Fibroblast of the conjunctiva (primary cell): ENCODE results near the gene CC2D1A.

Experiments
- DNase-seq: peaks from one replicate; pipeline ENCODE4 v3.0.0-alpha.2; 2010; ENCODE audit warnings: low read depth

The CC2D1A gene

DNA sequence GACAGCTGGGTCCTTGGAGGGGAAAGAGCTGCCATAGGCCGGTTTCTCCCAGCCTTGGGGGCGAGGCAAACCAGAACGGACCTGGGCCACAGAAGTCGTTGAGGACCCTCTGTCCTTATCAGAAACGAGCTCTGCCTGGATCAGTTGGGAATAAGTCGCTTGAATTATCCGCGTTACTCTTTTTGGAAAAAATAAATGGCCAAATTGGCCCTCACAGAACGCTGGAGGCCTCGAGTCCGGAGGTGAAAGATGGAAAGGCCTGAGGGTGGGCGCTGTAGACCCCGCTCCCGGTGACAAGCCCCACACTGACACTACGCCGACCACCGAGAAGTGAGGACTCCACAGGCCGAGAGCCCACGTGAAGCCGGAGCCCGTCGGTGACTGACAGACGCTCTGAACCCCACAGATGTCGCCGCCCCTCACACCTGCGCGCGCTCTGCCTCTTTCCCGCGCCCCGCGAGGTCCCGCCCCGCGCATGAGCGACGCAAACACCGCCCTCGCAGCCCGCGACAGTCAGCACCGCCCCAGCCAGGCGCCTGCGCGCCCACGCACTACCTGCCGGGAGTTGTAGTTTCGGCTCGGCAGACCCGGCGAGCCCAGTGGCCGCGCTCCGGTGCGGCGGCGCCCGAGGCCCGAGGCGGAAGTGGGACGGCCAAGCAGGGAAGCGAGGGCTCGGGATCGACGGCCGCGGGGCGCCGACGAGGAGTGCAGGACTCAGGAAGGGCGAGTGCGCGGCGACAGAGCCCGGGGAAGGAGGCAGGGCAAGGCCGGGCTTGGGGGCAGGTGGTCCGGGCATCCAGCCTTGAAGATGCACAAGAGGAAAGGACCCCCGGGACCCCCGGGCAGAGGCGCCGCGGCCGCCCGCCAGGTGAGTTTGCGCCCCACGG lies at the start of gene CC2D1A, which contains the start of gene BRME1:
Gene CC2D1A, plus strand, starts transcription at position 568 of the 887 bp plus-strand sequence. Its CDS starts 241 bp downstream, at position 809.
Gene BRME1, minus strand, starts transcription at position 484 of the 887 bp plus-strand sequence. CDS start 1,225 bp downstream, outside the sequence.
- peak; percentile 56 for DNase-seq

DNA sequence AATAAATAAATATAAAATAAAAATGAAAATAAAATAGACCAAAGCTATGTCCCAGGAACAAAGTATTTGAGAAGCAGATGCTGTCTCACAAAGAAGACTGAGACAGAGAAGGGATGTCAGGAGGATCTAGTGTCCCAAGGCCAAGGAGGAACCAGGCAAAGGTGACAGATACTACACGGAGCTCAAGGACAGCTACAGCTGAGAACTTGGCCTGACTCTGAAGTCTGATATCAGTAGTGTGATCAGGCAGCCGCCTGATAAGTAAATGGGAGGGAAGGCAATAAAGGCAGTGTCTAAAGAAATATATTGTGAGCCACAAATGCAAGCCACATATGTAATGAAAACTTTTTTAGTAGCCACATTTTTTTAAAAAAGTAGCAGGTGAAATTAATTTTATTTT lies 49.5 kb upstream of the CC2D1A start:
- no peak for DNase-seq

- DNase-seq = no peak
Measured at GRCh38 chr19:13859361-13859880, 46.6 kb upstream of the CC2D1A start.

DNA sequence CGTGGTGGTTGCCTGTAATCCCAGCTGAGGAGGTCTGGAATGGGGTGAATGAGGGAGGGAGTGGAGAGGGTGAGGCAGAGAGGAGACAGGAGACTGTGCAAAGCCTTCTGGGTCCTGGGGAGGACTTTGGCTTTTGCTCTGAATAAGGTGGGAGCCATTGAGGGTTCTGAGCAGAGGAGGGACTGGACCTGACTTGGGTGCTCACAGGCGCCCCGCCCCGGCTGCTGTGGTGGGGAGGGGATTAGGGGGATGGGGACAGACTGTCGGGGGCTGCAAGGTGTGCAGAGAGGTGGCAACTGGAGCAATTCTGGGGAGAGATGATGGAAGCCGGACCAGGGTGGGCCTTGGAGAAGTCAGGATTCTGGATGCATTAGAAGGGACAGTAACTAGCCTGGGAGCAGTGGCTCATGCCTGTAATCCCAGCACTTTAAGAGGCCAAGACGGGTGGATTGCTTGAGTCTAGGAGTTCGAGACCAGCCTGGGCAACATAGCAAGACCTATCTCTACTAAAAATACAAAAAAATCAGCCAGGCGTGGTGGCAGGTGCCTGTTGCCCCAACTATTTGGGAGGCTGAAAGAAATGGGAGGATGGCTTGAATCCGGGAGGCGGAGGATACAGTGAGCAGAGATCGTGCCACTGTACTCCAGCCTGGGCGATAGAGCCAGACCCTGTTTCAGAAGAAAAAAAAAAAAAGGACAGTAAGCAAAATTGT lies 45.2 kb upstream of the CC2D1A start:
- no peak for DNase-seq

DNA sequence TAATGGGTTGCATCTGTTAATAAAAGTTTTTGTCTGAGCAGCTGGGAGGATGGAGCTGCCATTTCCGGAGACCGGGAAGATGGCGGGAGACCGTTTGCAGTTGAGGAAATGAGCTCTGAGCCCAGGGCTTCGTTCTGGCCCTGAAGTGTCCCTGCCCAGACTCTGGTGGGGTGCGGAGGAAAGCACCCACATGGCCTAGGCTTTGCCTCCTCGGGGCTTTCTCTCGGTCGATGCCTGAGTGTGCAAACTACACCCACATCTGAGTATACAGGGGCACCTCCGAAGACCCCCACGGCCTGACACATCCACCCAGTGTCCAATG lies 44.6 kb upstream of the CC2D1A start:
- no peak for DNase-seq

GRCh38 chr19:13861714-13862531 lies 44.1 kb upstream of the CC2D1A start:
- peak; percentile 83 for DNase-seq

DNA sequence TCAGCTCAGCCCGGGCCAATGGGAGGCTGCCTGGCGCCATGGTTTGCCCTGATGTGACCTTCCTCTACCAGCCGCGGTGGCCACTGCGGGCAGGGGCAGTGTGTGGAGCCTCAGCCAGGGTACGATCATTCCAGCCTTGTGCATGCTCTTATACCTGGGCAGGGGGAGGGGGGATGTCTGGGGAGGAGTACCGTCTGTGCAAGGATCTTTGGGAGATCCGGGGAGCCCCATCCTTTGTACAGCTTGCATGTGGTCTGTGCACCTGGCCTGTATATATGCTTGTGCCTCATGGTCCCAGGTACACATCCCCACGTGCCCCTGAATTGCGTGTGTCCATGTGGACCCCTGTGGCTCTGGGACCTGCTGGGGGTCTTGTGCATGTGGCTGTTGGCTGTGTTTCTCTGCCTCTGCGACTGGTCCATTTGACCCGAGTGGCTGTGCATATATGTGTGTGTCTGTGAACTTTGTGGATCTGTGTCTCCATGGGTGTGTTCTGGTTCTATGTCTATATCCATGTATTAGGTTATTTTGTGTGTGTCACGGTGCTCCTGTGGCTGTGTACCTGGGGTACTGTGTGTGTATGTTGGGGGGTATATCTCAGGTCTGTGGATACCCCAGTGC lies 41.8 kb upstream of the CC2D1A start:
- no peak for DNase-seq

DNA sequence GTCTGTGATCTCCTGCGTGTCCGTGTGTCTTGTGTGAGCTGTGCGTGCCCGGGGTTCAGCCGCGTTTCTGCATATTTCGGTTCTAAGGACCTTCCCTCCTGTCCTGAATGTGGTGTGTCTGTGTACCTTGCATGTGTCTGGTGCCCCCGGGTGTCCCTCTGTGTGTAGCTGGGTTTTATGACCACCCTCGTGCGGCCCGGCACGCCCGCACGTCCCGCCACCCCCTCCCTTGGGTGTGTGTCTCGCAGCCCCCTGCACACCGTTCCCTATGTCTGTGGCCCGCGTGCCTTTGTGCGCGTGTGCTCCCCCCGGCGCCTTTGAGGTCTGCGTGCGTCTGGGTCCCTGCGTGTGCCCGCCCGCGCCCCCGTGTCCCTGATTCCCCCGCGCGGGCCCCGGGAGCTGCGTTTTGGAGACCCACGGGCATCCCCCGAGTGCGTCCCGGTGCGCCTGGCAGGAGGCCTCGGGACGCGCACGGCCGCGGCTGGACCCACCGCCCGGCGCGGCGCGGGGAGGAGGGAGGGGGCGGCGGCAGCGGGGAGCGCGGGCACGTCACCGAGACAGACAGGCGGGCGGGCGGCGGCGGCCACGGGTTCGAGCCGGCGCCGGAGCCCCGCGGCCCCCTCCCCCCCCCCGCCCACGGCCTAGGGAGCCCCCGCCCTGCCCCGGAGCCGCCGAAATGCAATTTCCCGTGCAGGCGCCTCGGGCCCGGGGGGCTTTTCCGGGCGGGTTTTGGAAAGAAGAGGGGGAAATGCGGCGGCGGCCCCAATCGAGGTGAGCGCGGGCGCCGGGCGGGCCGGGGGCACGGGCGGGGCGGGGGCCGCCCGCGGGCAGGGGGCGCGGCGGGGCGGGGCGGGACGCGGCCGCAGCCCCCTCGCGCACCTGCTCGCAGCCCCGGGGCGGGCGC lies 41.1 kb upstream of the CC2D1A start:
- no peak for DNase-seq

GRCh38 chr19:13865571-13866462 lies 40.2 kb upstream of the CC2D1A start:
- no peak for DNase-seq

GRCh38 chr19:13866463-13867046 lies 39.4 kb upstream of the CC2D1A start:
- DNase-seq = no peak

- DNase-seq = no peak
Measured at GRCh38 chr19:13868663-13869062, 37.3 kb upstream of the CC2D1A start.

GRCh38 chr19:13869281-13869680 lies 36.7 kb upstream of the CC2D1A start:
- DNase-seq = no peak

DNA sequence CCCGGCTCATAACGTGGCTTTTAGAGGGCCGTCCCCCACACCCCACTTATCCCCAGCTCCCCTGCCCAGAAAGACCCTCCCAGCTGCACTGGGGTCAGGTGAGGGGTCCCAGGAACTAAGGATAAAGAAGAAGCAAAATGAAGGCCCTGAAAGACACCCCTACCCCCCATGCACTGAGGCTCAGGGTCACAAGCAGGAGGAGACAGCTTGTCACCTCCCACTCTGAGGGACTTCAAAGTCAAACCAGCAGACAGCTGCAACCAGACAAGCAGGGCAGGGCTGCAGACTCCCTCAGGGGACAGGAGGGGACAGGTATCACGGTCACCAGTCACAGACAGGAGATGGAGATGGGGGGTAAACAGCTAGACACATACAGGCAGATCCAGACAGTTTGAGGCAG lies 35.1 kb upstream of the CC2D1A start:
- DNase-seq = no peak

- DNase-seq = no peak
Measured at GRCh38 chr19:13872339-13872694, 33.7 kb upstream of the CC2D1A start.

DNA sequence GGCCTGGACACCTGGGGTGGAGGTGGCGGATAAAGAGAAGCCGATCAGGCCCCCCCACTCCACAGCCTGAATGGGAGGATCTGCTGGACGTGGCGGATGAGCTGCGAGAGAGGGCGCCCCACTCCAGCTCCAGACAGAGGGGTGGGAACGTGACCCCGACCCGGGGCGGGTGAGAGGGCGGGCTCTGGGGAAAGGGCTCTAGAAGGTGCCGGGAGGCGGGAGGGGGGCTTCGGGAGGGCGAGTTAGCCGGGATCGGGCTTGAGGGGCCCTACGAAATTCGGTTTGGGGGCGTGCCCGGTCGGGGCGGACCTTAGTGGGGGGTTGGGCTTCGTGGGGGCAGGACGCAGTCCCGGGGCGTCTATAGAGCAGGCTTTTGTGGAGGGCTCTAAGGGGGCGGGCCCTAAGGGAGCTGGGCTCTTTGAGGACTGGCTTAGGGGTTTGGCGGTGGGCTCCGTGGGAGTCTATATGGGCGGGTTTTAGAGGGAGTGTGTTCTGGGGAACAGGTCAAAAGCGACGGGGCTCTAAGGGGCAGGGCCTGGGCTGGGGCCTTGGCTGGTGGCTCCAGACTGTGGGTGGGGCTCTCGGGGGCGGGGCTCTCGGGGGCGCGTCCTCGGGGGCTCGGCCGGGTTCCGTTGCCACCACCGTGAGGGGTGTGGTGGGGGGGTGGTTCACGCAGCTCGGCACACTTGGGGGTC lies 33.2 kb upstream of the CC2D1A start:
- DNase-seq = no peak

DNA sequence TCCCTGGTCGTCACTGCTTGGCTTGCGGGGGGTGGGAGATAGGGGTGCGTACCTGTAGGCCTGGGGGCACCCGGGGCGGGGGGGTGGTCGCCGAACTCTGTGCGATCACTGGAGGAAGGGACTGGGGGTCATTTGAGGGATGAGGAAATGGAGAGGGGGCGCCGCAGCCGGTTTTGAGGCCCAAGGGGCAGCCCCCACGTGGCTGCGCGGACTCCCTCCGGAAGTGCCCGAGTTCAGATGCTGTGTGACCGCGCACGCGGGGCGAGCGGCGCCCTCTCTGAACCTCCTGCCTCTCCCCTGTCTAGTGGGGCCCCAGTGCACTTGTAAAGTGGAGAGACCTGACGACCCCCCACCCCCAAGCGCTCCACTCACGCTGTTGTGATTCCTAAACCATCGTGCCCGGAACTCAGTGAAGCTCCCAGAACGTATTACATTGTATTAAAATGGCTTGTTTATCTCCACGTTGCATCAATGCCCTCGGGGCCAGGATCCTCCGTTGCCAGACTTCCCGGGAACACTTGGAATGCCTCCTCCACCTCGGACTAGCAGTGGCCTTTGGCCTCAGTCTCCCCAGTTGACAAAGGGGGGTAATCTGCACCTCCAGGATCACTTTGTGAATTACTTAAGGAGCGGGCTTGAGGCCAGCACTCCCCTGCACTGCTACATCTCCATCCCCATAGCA lies 32.0 kb upstream of the CC2D1A start:
- no peak for DNase-seq

DNA sequence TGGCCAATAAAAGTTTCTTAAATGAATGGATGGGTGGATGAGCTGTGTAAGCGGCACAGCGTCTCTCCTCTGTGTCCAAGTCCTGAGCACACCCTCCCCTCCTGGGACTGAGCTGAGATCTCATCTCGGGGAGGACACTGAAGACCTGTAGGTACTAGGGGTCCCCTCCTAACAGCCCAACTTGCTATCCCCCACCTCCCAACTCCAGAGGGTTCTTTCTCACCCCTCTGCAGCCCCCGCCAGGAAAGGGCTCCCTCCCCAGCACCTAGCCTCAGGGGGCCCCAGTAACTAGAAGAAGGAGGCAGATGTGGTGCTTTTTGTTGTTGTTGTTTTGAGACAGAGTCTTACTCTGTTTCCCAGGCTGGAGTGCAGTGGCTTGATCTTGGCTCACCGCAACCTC lies 30.2 kb upstream of the CC2D1A start:
- no peak for DNase-seq

DNA sequence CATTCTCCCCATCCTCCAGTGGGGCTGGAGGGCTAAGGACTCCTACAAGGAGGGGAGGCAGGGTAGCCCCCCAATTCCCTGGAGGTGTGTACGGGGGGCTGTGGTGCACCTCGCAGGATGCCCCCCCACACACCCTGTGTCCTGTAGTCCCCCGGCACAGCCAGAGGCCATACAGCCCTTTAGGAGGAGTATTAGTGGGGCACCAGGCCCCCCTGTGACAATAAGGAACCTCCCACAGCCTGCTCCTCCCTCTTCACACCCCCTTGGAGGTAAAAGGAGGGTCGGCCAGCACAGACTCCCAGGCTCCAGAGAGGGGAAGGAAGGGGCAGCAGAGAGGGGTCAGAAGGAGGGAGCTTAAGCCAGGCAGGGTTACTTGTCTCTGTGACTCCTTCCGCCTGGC lies 29.2 kb upstream of the CC2D1A start, which contains the start of gene NANOS3:
Gene NANOS3, plus strand, starts transcription at position 301 of the 400 bp plus-strand sequence. CDS start 115 bp downstream, outside the sequence.
- no peak for DNase-seq
